ENCODE data around the gene MROH2B. TPM values are rescaled to one million over a fixed set of nuclear protein-coding genes. Genes with fewer than 3 reads are reported as not detected.

MROH2B gene
- not detected in 2 replicates for total RNA-seq

GRCh38 chr5:41071242-41071641, at the start of gene MROH2B:
Gene MROH2B, minus strand, starts transcription at chr5:41071342. Its CDS starts 490 bp downstream, at chr5:41070852.

Other genes starting within 250 kb of the MROH2B start
- 51.9 and 83.8 TPM in 2 replicates for gene RPL37, start 236.1 kb downstream of the MROH2B start, total RNA-seq
- gene CARD6, start 230.0 kb downstream of the MROH2B start, total RNA-seq: 21.7 and 23.8 TPM in 2 replicates
- gene C7, start 161.8 kb downstream of the MROH2B start, total RNA-seq: not detected in 2 replicates
- gene C6, start 142.2 kb upstream of the MROH2B start, total RNA-seq: not detected in 2 replicates